NCI-H1105 (cell line): ENCODE data around the gene YTHDF1.
"Not testable (repeated sequence)": the region's sequence is repeated elsewhere in the genome, so short reads cannot be mapped to it uniquely, and the experiment has no call there.

ENCODE experiments used
- DNase-seq: peaks from one replicate; lab custom pipeline; 2025; lab: John Stamatoyannopoulos, UW

The YTHDF1 gene

DNA sequence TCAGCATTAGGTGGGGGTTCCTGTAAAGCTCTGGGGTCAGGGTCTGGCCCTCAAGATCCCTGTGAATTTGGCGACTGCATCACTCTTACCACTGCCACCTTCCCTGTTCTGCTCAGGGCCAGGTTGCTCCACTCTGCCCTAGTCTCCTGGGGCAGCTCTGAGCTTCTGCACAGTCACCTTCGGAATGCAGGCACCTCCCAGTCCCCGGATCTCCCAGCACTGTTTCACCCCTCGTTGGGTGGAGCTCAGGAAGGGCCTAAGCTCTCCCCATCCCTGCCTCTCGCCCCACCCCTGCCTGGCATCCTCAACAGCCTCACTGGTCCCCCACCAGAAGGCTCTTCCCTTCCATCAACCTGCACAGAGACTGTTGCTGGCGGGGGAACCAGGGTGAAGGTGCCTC, 46.2 kb downstream of the YTHDF1 start:
- DNase-seq: no peak

DNA sequence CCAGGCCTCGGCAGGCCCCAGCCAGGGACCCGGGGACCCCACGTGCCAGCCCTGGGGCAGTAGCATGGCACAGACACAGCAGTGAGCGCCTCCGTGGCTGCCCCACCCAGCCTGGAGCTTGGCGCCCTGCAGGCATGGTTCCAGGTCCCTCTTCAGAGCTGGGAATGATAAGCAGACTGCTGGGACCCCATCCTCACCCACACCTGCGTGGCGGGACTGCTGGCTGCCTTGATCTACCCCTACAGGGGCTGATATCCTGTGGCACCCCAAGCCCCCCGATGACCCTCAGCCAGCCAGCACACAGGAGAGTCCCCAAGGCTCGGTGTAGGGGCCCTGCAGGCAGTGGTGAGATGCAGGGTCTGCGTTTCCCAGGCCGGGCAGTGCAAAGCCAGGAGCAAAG, 47.1 kb downstream of the YTHDF1 start:
- no peak for DNase-seq

DNA sequence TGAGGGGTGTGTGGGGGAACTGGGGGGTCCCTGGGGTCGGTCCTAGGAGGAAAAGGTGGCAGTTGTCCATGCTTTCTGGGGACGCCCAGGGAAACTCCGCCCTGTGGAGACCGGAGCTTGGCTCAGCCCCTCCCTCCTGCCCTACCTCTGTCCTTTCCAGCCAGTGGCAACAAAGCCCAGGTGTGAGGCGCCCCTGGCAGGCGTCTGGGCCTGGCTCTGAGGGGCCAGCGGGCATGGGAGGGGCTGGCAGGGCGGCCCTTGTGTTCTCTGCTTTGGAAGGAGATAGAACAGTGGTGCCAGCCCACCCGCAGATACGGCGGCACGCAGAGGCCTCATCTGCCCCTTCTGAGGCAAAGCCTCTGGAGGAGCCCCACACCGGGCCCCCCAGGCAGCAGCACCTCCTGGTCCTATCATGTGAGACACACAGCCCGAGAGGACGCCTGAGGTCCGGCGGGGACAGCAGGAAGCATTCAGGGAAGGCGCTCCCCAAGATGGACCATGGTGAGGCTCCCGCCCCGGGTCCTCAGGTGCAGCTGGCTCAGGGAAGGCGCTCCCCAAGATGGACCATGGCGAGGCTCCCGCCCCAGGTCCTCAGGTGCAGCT, 47.9 kb downstream of the YTHDF1 start:
- DNase-seq: no peak

DNA sequence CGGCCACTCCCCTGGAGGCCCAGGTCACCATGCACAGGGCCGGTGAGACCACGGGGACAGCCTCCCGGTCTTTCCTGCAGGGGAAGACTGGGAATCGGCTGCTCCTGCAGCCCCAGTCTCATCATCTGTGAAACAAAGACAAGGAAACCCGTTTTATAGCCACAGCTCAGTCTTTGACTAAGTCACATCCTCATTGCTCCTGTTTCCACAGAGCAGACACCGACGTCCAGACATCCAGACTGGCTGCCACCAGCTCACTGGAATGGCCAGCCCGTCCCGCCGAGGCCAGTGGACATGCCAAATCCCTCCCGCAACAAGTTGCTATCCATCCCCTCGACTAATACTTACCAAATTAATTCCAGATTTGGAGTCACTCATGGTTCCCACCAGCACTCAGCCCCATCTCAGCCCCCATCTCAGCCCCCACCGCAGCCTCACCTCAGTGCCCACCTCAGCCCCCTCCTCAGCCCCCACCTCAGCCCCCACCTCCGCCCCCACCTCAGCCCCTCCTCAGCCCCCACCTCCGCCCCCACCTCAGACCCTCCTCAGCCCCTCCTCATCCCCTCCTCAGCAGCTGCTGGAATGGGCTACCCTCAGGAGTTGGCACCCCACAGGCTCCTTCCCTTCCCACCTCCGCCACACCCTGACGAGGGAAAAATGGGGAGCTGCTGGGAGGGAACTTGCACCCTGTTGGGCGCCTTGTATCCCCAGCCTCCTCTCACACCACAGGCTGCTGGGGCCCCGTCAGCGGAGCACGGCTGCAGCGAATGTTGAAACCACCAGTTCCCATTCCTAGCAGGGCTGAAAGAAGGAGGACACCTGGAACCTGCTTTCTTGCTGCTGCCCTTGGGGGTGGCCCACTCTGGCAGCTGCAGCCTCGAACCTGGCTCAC, 48.7 kb downstream of the YTHDF1 start:
- DNase-seq: no peak

DNA sequence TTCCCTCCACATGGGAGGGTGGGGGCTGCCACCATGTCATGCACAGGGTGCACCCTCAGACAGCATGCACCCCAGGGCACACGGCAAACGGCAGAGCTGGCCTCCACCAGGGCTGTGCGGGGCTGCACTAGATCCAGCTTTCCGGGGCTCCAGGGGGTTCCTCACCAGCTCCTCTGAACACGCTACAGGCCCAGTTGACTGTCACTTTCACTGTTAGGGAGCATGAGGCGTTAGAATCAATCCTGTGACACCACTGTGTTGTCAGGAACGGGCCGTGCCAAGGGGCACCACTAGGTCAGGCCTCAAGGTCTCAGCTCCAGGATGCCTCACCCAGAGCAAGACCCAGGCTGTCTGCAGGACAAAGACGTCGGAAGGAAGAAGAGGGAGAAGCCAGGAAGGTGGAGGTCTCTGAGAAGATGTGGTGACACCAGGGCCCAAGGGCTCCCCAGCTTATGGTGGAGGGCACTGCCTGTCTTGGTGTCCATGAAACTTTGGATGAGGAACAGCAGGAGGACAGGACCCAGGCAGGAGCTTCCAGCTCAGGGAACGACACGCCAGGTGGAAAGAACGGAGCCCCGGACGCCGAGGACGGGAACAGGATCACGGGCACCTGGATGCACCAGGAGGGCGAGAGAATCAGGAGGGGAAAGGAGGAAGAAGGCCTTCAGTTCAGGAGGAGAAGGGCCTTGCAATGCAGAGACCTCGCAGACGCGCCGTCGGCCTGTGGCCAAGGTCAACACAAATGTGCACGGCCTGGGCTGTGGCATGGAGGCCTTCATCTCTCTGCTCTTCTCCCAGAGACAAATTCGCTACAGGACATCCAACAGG, 49.5 kb downstream of the YTHDF1 start:
- DNase-seq: no peak

DNA sequence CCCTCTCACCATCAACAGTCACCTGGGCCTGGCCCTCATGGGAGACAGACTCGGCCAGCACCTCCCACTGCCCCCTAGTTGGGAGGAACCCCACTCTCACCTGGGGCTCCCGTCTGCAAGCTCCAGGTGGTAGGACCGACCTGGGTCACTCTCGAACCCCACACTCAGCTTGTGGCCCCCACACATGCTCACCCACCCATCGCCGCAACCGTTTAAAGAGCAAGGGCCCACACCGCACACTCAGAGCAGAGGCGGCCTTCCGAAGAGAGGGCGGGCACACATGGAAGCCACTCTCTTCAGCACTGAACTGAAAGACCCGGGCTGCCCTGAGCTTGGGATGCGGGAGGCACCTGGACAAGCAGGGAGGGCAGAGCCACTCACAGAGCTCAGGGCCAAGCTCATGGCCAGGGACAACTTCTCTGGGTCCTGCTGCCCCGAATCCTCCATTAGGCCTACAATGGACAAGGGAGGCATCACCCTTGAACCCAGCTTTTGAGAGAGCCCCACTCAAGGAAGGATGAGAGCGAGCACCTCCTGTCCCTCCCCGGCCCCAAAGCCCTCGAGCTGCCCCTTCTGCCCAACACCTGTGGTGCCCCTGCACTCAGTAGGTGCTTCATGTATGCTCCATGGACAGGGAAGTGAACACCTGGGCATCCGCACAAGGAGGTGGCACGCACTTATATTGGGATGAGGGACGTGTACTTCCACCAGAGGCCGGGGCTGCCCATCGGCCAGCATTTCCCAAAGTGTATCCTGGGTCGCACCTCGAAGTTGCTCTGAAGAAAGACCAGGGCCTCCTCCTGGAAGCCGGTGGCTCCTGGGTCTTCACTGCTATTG, 50.4 kb downstream of the YTHDF1 start:
- DNase-seq: no peak

DNA sequence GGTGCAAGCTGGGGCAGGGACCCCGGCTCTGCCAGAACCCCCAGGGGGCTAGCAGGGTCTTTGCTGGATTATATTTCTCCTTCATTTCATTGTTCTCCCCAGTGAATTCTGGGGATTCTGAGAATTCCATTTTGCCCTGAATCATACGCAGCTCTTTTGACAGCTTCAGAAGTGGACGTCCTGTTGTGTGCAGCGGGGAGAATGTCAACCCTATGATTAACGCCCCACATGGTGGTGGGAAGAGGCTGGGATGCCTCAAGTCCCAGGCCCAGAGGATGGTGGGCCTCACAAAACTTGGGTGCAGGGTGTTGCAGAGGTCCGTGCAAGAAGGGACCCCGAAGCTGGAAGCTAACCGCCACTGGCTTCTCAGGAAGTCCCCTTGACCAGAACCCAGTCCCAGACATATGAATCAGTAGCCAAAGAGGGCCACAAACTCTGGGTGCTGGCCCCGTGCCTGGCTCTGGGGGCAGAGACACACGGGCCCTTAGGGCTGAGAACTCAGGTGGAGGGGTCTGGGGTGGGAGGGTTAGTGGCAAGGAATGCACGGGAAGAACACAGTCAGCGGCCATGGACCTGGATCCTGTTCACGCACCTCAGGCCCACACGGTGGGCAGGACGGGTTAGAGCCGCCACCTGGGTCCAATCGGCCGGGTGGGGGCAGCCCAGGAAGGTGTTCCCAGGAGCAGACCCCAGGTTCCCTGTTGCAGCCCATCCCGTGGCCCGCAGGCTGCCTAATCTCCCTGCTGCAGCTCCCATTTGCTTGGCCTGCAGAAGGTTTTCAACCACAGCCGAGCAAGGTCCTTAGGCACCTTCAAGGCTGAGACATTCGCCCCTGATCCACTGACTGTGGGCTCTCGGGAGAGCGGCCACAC, 51.2 kb downstream of the YTHDF1 start:
- DNase-seq: no peak

DNA sequence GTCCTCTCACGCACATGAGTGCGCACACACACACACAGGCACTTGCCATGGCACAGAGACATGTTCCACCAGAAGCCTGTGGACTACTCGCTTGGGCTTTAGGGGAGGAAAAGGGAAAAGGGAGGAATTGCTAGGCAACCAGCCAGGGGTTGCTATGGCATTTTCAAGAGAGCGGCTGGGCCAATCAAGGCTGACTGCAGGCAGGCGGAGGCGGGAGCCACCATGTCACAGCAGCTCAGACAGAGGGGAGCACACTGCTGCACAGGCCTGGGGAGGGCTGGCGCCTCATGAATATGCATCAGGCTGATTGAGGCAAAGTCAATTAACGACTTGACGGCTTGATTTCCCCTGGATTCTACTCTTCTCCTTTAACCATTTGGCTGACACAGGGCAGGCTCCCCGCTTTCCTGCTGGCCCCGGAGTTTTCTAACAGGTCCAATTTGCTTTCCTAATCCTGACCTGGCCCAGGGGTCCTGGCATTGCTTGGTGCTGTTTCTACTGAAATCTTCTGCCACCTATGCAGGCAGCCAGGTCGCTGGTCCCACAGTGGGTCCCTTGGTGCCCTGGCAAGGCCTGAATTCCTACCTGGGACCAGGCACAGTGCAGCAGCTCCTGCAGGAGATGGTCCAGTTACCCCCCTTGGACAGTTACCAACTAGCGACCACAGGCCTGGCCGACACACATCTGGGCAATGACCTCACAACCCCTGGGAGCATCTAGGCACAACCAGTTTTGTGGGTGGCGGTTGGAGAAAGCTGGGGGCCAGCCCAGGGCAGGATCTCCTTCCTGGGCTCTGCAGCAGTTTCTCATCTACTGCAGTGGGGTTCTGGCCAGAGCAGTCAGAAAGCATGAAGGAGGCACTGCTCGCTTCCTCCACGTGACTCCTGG, 52.1 kb downstream of the YTHDF1 start:
- no peak for DNase-seq

DNA sequence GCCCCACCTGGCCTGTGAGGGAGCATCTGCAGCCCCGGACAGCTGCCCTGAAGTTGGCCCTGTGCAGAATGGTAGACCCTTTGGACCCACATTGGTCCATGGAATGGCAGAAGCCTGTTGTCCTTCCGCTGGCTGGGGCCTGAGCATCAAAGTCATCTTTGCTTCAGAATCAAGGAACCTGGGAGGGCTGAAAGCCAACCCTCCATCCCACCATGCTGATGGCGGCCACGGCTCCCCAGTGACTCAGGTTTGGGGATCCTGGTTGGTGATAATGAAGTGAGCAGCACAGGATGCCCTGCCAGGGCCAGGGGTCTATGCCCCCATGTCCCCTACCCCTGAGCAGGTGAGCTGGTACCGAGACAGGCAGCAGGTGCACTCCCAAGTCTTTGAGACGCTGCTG, 52.8 kb downstream of the YTHDF1 start:
- no peak for DNase-seq

DNA sequence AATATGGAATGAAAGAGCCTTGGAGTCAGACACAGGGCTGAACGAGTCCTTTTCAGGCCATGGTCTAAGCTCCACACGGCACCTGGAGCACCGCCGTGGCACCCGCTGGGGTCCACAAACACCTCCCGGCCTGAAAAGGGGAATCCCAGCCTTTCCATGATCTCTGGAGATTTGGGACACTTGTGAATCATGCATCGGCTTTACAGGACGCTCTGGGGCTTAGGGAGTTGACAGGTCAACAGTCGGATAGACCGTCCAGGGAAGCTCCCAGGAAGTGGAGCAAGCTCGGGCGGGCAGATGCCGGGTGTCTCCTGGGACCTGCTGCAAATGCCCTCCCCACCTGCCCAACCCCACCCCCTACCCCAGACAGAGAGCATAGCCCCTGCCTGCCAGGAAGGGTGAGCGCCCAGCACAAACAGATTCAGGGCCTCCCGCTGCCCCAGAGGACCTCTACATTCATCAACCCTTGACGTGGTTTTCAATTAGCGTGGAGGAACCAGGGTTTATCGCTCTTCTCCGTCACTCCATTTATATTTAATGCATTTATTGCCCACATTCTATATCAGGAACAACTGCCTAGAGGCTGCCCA, 53.6 kb downstream of the YTHDF1 start:
- no peak for DNase-seq

DNA sequence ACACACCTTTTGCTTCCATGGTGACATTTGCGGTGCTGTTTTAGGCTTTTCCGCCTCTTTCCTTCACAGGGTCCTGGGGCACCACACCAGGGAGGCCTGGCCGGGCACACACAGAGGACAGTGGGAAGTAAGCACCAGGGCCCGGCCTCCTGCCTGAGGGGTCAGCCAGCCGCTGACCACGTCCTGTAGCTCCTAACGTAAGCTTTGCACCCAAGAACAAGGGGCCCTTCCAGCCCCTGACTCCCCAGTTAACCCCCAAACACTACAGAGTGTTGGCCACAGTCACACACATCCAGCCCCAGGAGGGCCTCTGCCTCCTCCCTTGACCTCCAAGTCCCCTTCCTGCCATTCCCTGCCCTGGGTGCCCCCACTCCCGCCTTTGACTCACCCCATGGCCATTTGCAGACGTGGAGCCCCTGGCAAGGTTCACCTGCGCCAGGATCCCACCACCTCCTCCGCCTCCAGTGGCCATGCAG, 54.7 kb downstream of the YTHDF1 start:
- no peak for DNase-seq

DNA sequence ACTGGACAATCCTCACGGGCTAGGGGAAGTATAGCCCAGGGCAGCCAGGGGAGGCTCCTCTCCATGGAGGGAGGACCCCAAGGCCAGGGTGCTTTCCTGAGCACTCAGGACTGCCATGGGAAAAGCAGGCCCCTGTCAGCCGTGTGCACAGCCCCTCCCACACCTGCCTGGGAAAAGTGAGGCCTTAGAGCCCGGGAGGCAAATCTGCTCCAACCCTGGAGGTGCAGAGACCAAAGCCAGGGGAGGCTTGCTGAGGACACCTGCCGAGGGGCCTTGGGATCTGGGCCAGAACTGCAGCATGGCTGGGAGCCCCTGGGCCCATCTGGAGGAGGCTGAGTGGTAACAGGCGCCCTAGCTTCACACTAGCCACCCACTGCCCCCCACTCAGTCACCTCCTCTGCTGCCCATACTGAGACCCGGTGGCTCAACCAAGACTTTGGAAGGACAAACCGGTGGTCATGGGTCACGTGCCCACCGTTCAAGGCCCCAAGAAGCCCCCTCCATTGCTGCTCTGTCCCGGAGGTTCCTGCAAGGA, 55.2 kb downstream of the YTHDF1 start:
- DNase-seq: no peak

DNA sequence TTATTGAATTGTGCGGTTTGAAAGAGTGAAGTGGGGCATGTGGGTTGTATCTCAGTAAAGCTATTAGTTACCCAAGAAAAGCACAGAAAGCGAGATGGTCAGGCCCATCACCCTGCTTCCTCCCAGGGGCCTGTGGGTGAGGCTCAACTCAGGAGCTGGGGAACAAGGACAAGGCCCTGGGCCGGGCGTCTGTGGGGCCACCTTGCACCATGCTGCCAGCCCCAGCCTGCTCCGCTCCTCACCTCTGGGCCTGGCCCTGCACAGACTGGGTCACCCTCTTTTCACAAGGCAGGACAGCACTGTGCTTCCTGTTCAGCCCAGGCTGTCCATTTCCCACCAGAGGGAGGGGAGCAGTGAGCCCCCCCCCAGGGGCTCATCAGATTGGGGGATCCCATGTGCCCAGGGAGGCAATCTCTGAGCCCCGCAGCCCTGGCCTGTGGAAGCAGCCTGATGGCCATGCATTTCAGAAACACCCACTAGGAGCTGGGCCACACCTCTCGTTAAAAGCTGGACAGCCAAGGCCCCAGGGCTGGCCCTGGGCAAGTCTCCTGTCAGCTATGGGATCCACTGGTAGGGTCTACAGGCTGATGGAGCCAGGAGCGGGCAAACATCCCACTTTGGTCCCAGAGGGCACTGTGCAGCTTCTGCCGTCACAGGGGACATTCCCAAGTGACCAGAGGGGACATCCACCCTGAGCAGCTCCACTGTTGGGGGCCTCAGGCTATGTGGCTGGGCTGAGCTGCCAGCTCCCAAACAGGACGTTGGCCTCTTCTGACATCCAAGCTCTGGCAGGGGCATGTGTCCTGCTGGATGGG, 55.9 kb downstream of the YTHDF1 start:
- DNase-seq: no peak

DNA sequence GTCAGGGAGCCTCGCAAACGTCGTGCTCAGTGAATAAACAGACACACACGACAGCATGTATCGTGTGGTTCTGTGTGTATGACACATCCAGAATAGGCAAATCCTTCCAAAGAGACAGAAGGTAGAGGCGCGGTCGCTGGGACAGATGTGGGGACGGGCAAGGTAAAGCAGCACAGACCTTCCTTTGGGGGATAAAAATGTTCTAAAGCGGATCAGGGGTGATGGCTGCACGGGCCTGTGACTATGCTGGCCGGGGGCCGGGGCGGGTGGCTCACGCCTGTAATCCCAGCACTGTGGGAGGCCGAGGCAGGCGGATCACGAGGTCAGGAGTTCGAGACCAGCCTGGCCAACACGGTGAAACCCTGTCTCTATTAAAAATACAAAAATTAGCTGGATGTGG, 56.7 kb downstream of the YTHDF1 start:
- DNase-seq: not testable (repeated sequence)

DNA sequence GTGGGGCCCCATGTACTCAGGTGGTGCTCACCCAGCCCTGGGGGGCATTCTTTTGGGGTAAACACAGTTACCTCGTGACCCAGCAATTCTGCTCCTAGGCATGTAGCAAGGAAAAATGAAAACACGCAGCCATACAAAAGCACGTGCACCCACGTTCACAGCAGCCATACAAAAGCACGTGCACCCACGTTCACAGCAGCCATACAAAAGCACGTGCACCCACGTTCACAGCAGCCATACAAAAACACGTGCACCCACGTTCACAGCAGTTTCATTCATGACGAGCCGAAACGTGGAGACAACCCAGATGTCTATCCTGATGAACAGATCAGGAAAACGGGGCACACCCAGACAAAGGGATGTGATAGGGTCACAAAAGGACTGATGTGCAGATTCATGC, 57.1 kb downstream of the YTHDF1 start:
- DNase-seq: no peak

DNA sequence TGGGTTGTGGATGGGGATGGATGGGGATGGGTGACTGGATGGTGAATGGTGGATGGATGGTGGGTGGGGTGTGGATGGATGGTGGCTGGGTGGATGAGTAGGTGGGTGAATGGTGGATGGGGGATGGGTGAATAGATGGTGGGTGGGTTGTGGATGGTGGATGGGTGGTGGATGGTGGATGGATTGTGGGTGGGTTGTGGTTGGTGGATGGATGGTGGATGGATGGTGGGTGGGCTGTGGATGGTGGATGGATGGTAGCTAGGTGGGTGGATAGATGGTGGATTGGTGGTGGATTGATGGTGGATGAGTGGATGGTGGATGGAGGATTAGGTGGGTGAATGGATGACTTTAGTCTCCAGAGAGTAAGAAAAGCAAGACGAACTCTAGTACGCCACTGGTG, 57.6 kb downstream of the YTHDF1 start:
- no peak for DNase-seq

DNA sequence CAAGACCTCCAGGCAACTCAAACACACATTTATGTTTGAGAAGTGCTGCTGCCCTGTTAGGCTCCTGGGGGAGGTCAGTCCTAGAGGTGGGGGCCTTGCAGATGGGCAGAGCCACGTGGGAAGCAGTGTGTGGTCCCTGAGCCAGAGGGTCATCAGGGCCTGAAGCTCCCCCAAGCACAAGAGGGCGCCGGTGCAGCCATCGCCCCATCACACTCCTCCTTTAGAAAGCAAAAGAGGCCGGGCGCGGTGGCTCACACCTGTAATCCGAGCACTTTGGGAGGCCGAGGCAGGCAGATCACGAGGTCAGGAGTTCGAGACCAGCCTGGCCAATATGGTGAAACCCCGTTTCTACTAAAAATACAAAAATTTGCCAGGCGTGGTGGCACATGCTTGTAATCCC, 58.5 kb downstream of the YTHDF1 start:
- not testable (repeated sequence) for DNase-seq

DNA sequence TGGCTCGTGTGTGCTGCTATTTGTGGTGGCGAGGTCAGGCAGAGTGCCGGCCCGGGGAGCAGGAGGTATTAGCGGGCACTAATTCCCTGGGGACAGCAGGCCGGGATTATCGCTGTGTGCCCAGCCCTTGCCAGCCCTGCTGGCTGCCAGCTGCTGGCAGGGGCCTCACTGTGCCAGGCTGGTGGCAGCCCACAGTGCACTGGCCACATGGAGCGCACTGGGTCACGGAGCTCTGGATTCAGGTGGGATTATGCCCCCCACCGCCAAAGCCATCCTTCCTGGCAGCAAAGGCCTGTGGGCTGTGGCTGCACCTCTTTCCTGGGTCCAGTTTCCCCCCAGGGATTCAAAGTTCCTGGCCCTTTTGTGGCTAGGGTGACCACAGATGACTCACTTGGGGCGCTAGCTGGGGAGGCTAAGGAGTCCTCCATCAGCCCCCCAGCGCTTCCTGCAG, 59.7 kb downstream of the YTHDF1 start:
- DNase-seq: no peak
